HepG2 (cell line): ENCODE results near the gene SKI. TPM values are rescaled to one million over a fixed set of nuclear protein-coding genes. Genes with fewer than 3 reads are reported as not detected.
A peak's percentile ranks its signal among the peaks of the same experiment; 100 is the strongest.

Source experiments
- AGO1 ChIP-seq: fragments of 200-400 bp; formaldehyde crosslinking; IDR thresholded peaks from 2 replicates; pipeline ENCODE4 v1.6.1; 2017; ENCODE audit warnings: mild to moderate bottlenecking, low read depth, low read length, moderate library complexity; ENCODE audit not compliant: poor library complexity, severe bottlenecking
- AKAP8 ChIP-seq: sonication (generic); formaldehyde crosslinking; IDR thresholded peaks from 2 replicates; pipeline ENCODE4 v1.5.1; 2020; ENCODE audit warnings: mild to moderate bottlenecking, missing genetic modification reagents
- ASH2L ChIP-seq: fragments of 300-600, 200-600 bp; sonication (generic); IDR thresholded peaks from 2 replicates; pipeline ENCODE4 v1.7.0; 2017; ENCODE audit warnings: low read depth, mild to moderate bottlenecking, moderate library complexity, mixed read lengths, low read length; ENCODE audit not compliant: insufficient read length
- CAMTA2 ChIP-seq: sonication (generic); formaldehyde crosslinking; IDR thresholded peaks from 2 replicates; pipeline ENCODE4 v1.4.0; 2020; ENCODE audit warnings: mild to moderate bottlenecking, missing genetic modification reagents, borderline replicate concordance
- CEBPG ChIP-seq: IDR thresholded peaks from 2 replicates; pipeline ENCODE4 v1.6.1; 2016
- GATA4 ChIP-seq: sonication (generic); IDR thresholded peaks from 2 replicates; pipeline ENCODE4 v1.6.1; 2016; ENCODE audit warnings: antibody characterized with exemption, low read depth, borderline replicate concordance
- GATAD1 ChIP-seq: IDR thresholded peaks from 2 replicates; pipeline ENCODE4 v1.6.1; 2016; ENCODE audit warnings: missing genetic modification reagents, missing compliant biosample characterization
- GMEB1 ChIP-seq: sonication (generic); formaldehyde crosslinking; IDR thresholded peaks from 2 replicates; pipeline ENCODE4 v1.5.1; 2020; ENCODE audit warnings: missing genetic modification reagents, mild to moderate bottlenecking, borderline replicate concordance
- GTF2F1 ChIP-seq: fragments of 150-350 bp; IDR thresholded peaks from 2 replicates; pipeline ENCODE4 v1.6.1; 2014; ENCODE audit warnings: low read length
- MAFF ChIP-seq: IDR thresholded peaks from 2 replicates; pipeline ENCODE4 v1.6.1; 2011; ENCODE audit warnings: low read depth, low read length, improper control_type of control experiment
- PAX8 ChIP-seq: sonication (generic); formaldehyde crosslinking; IDR thresholded peaks from 2 replicates; pipeline ENCODE4 v1.8.0; 2022; ENCODE audit warnings: mild to moderate bottlenecking, missing genetic modification reagents, borderline replicate concordance
- POLR2G ChIP-seq: fragments of 200-400 bp; formaldehyde crosslinking; IDR thresholded peaks from 2 replicates; pipeline ENCODE4 v1.6.1; 2018; ENCODE audit warnings: mild to moderate bottlenecking, low read depth, low read length, moderate library complexity
- RELA ChIP-seq: sonication (generic); formaldehyde crosslinking; IDR thresholded peaks from 2 replicates; pipeline ENCODE4 v1.4.0; 2020; ENCODE audit warnings: missing genetic modification reagents
- SAFB2 ChIP-seq: sonication (generic); formaldehyde crosslinking; IDR thresholded peaks from 2 replicates; pipeline ENCODE4 v1.5.1; 2020; ENCODE audit warnings: missing genetic modification reagents, low read depth, mild to moderate bottlenecking, borderline replicate concordance
- SNAPC5 ChIP-seq: sonication (generic); formaldehyde crosslinking; IDR thresholded peaks from 2 replicates; pipeline ENCODE4 v1.8.1; 2023; ENCODE audit warnings: mild to moderate bottlenecking, missing genetic modification reagents, borderline replicate concordance
- SRY ChIP-seq: sonication (generic); formaldehyde crosslinking; IDR thresholded peaks from 2 replicates; pipeline ENCODE4 v1.8.0; 2022; ENCODE audit warnings: mild to moderate bottlenecking, missing genetic modification reagents
- XBP1 ChIP-seq: sonication (generic); formaldehyde crosslinking; IDR thresholded peaks from 2 replicates; pipeline ENCODE4 v1.5.0; 2020; ENCODE audit warnings: missing genetic modification reagents
- YEATS2 ChIP-seq: sonication (generic); formaldehyde crosslinking; IDR thresholded peaks from 2 replicates; pipeline ENCODE4 v1.4.0; 2020; ENCODE audit warnings: missing genetic modification reagents, borderline replicate concordance
- ZC3H13 ChIP-seq: sonication (generic); formaldehyde crosslinking; IDR thresholded peaks from 2 replicates; pipeline ENCODE4 v1.8.1; 2023; ENCODE audit warnings: mild to moderate bottlenecking, missing genetic modification reagents, moderate library complexity
- ZFP62 ChIP-seq: sonication (generic); formaldehyde crosslinking; IDR thresholded peaks from 2 replicates; pipeline ENCODE4 v1.4.0; 2020; ENCODE audit warnings: missing genetic modification reagents
- ZFP82 ChIP-seq: sonication (generic); formaldehyde crosslinking; IDR thresholded peaks from 2 replicates; pipeline ENCODE4 v1.5.1; 2020; ENCODE audit warnings: mild to moderate bottlenecking, missing genetic modification reagents, borderline replicate concordance
- ZKSCAN1 ChIP-seq: fragments of 150-350 bp; IDR thresholded peaks from 2 replicates; pipeline ENCODE4 v1.6.1; 2014; ENCODE audit warnings: low read length
- ZNF18 ChIP-seq: sonication (generic); formaldehyde crosslinking; IDR thresholded peaks from 2 replicates; pipeline ENCODE4 v1.8.0; 2022; ENCODE audit warnings: mild to moderate bottlenecking, missing genetic modification reagents; ENCODE audit not compliant: insufficient replicate concordance
- ZNF264 ChIP-seq: sonication (generic); formaldehyde crosslinking; IDR thresholded peaks from 2 replicates; pipeline ENCODE4 v1.4.0; 2020; ENCODE audit warnings: missing genetic modification reagents
- ZNF280B ChIP-seq: sonication (generic); formaldehyde crosslinking; IDR thresholded peaks from 2 replicates; pipeline ENCODE4 v1.5.0; 2020; ENCODE audit warnings: missing genetic modification reagents, mild to moderate bottlenecking, borderline replicate concordance
- ZNF33A ChIP-seq: sonication (generic); formaldehyde crosslinking; IDR thresholded peaks from 2 replicates; pipeline ENCODE4 v1.5.1; 2020; ENCODE audit warnings: missing genetic modification reagents, mild to moderate bottlenecking, moderate library complexity, borderline replicate concordance
- ZNF501 ChIP-seq: sonication (generic); formaldehyde crosslinking; IDR thresholded peaks from 2 replicates; pipeline ENCODE4 v1.5.1; 2020; ENCODE audit warnings: mild to moderate bottlenecking, moderate library complexity, missing genetic modification reagents
- polyA plus RNA-seq, 8 experiments: library from polyadenylated mRNA; depleted of rRNA in 3 of 8; stranded (reverse) in 7 of 8; unstranded in 1 of 8; fragments of >200 nt; fragmentation: Illumina TruSeq in 4 of 8; extraction: Trizol in 4 of 8; gene quantifications; 2 replicates each; pipeline versions ENCODE4 v1.2.1 to v1.2.3, GENCODE V29; 2011 to 2016; ENCODE audit warnings: low read depth in 4 of 8, missing spikeins in 1 of 8, mixed read lengths in 1 of 8; ENCODE audit not compliant: insufficient read depth in 1 of 8
- total RNA-seq, 5 experiments: library from RNA; depleted of rRNA; stranded (reverse); fragments of >200 nt; fragmentation: Illumina TruSeq; extraction: Trizol; gene quantifications; 2 replicates each; pipeline ENCODE4 v1.2.3, GENCODE V29; 2016; ENCODE audit warnings: low read depth in 1 of 5

The SKI gene
- total and polyA plus RNA-seq, 2 of the 13 experiments (the other 11 are each of a cell fraction or from before 2014, with no cell fraction given) = 4.7 to 6.9 TPM

- no peak for TF ChIP-seq GMEB1 (CRISPR knock-in tag)
- TF ChIP-seq AKAP8 (CRISPR knock-in tag) = no peak; the same call in none of the 2 replicates
- no peak for TF ChIP-seq ZNF501 (CRISPR knock-in tag)
- no peak for TF ChIP-seq XBP1 (CRISPR knock-in tag)
- TF ChIP-seq MAFF = no peak
- no peak for TF ChIP-seq ZNF33A
- peak; percentile 96 for TF ChIP-seq CEBPG
- TF ChIP-seq ZNF264 (CRISPR knock-in tag) = no peak; the same call in 1 of the 2 replicates
- TF ChIP-seq GTF2F1 = no peak
- TF ChIP-seq GATA4 = no peak
- peak; percentile 46; the same call in 1 of the 2 replicates for TF ChIP-seq POLR2G
- TF ChIP-seq RELA = no peak
- TF ChIP-seq YEATS2 (CRISPR knock-in tag) = no peak; the same call in 1 of the 2 replicates
- TF ChIP-seq ZKSCAN1 = no peak
- peak; percentile 53; the same call in 1 of the 2 replicates for TF ChIP-seq GATAD1 (CRISPR knock-in tag)
- TF ChIP-seq ZFP62 (CRISPR knock-in tag) = no peak
- no peak for TF ChIP-seq AGO1
- no peak for TF ChIP-seq ASH2L
- peak; percentile 83; the same call in 1 of the 2 replicates for TF ChIP-seq ZC3H13 (CRISPR knock-in tag)
- no peak; the same call in 1 of the 2 replicates for TF ChIP-seq SRY (CRISPR knock-in tag)
- no peak for TF ChIP-seq SNAPC5 (CRISPR knock-in tag)
- no peak for TF ChIP-seq ZNF280B
- peak; percentile 39 for TF ChIP-seq ZNF18 (CRISPR knock-in tag)
- no peak for TF ChIP-seq ZFP82 (CRISPR knock-in tag)
- TF ChIP-seq SAFB2 (CRISPR knock-in tag) = no peak
- TF ChIP-seq PAX8 (CRISPR knock-in tag) = no peak; the same call in 1 of the 2 replicates
- no peak for TF ChIP-seq CAMTA2 (CRISPR knock-in tag)
Observed at GRCh38 chr1:2232255-2232915, 4.3 kb downstream of the SKI start (continued).
